ENCODE results near the gene NMUR1. TPM values are rescaled to one million over a fixed set of nuclear protein-coding genes. Genes with fewer than 3 reads are reported as not detected.
A peak's percentile ranks its signal among the peaks of the same experiment; 100 is the strongest.

NMUR1 gene
- total and polyA plus RNA-seq, 9 donors, result 0.16 to 0.62 (median 0.23) TPM

DNA sequence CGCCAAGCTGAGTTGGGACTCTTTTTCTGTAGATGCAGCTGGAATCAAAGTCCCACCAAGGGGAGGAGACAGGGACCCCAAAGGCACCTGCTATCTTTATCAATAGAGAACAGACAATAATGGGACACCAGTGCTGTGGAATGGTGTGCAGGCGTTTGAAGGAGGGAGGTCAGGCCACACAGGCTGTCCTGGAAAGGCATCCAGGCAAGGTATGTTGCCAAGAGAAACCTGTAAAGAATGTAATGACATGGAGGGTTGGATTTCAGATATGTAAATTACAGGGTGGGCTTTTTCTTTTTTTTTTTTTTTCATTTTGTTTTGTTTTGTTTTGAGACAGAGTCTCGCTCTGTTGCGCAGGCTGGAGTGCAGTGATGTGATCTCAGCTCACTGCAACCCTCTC, 9.7 kb upstream of the NMUR1 start:
- no peak for DNase-seq
- 45% methylated on average over 1 of the region's 4 CpGs for WGBS (ENCODE audit: insufficient coverage)

DNA sequence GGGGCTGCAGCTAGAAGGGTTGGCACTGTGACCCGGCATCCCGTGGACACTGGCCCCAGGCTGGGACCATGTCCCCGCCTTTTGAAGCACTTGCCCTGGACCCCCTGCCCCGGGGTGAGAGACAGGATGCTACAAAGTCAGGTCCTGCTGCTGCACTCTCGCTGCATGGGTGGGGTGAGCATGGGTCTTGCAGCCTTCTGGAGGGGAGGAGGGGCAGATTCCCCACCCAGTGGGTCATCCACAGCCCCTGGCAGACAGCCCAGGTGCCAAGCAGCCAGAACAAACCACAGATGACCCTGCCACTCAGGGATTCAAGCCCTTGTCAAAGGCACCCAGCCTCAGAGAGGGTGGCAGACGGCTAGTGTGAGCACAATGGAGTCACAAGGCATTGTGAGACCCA, 5.7 kb upstream of the NMUR1 start:
- H3K27me3 ChIP-seq (ENCODE audit: control insufficient read depth, insufficient read depth, low read length), result peaks cover 3% of the 10 kb centered on the region
- H3K9me3 ChIP-seq (replicated peaks; ENCODE audit: control insufficient read depth, low read depth, low read length), result no peaks in the 10 kb centered on the region
- H3K4me3 ChIP-seq (ENCODE audit: low read length), result no peak overlapping the region
- 58% methylated on average over 5 of the region's 6 CpGs for WGBS (ENCODE audit: insufficient coverage)
- H3K4me1 ChIP-seq (ENCODE audit: control insufficient read depth, insufficient read depth, low read length), result peaks cover 15% of the 10 kb centered on the region
- no peak overlapping the region for H3K27ac ChIP-seq (ENCODE audit: low read length)
- no peaks in the 10 kb centered on the region for H3K36me3 ChIP-seq (ENCODE audit: control insufficient read depth, insufficient read depth, low read length)
- DNase-seq, result peak; percentile 57

More for the DNA sequence above, 9.7 kb upstream of the NMUR1 start:
- peaks cover 8% of the 10 kb centered on the region for H3K27me3 ChIP-seq (ENCODE audit: control insufficient read depth, insufficient read depth, low read length)
- no peak overlapping the region for H3K27ac ChIP-seq (ENCODE audit: low read length)
- H3K4me3 ChIP-seq (ENCODE audit: low read length), result no peak overlapping the region
- peaks cover 14% of the 10 kb centered on the region for H3K4me1 ChIP-seq (ENCODE audit: control insufficient read depth, insufficient read depth, low read length)
- no peaks in the 10 kb centered on the region for H3K36me3 ChIP-seq (ENCODE audit: control insufficient read depth, insufficient read depth, low read length)
- peaks cover 11% of the 10 kb centered on the region for H3K9me3 ChIP-seq (replicated peaks; ENCODE audit: control insufficient read depth, low read depth, low read length)

DNA sequence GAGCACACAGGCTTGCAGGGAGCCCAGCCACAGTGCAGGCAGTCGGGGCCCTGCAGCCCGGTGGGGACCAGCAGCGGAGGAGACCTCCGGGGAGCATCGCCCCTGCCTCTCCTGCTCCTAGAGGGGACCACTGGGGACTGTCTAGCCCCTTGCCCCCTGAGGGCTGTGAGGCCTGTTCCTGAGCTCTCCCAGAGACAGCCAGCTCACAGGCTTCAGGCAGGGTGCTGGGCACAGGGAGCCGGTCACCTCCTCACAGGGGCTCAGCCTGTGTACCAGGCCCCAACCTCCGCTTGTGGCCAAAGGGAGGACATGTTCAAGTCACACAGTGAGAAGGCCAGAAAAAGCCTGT, 3.5 kb upstream of the NMUR1 start:
- Histone ChIP-seq H3K9me3 (replicated peaks; ENCODE audit: control insufficient read depth, low read depth, low read length) (no peaks in the 10 kb centered on the region), H3K27me3 (ENCODE audit: control insufficient read depth, insufficient read depth, low read length) (peaks cover 22% of the 10 kb centered on the region), H3K4me3 (ENCODE audit: low read length) (no peak overlapping the region), H3K4me1 (ENCODE audit: control insufficient read depth, insufficient read depth, low read length) (peaks cover 21% of the 10 kb centered on the region), H3K27ac (ENCODE audit: low read length) (no peak overlapping the region), H3K36me3 (ENCODE audit: control insufficient read depth, insufficient read depth, low read length) (no peaks in the 10 kb centered on the region)
- no peak for DNase-seq
- WGBS (ENCODE audit: insufficient coverage), result 85% methylated on average over 7 of the region's 7 CpGs

DNA sequence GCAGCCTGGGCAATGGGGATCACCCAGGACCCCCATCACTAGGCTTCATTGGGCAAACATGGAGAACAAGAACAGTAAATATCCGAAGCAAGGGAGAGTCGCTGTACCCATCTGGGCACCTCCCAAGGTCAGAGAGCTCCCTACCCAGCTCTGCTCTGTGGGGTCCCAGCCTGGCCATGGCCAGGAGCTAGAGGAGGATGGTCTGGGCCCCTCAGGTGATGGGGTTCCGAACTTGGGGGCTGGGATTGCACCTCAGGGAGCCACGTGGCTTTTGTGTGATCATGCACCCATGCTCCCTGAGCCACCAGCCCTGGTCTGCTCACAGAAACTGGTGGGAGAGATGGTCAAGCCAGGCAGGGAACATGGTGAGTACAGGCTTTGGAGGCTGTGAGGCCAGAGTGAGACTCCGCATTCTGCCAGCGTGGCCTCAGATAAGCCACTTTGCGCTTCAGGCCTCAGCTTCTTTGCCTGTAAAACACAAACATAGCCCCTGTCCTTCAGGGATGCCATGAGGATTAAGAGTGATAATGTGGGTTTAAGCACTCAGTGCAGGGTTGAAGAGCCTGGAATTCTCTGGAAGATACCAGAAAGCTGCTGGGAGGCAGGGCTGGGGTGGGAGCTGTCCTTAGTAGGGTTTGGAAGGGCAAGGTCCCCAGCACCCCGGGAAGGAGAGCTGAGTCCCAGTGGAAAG, 3.0 kb upstream of the NMUR1 start:
- H3K9me3 ChIP-seq (replicated peaks; ENCODE audit: control insufficient read depth, low read depth, low read length), result no peaks in the 10 kb centered on the region
- H3K4me1 ChIP-seq (ENCODE audit: control insufficient read depth, insufficient read depth, low read length), result peaks cover 24% of the 10 kb centered on the region
- no peak for DNase-seq
- WGBS (ENCODE audit: insufficient coverage), result 82% methylated on average over 4 of the region's 8 CpGs
- H3K27me3 ChIP-seq (ENCODE audit: control insufficient read depth, insufficient read depth, low read length), result peaks cover 26% of the 10 kb centered on the region
- H3K4me3 ChIP-seq (ENCODE audit: low read length), result no peak overlapping the region
- H3K36me3 ChIP-seq (ENCODE audit: control insufficient read depth, insufficient read depth, low read length), result no peaks in the 10 kb centered on the region
- H3K27ac ChIP-seq (ENCODE audit: low read length), result no peak overlapping the region

DNA sequence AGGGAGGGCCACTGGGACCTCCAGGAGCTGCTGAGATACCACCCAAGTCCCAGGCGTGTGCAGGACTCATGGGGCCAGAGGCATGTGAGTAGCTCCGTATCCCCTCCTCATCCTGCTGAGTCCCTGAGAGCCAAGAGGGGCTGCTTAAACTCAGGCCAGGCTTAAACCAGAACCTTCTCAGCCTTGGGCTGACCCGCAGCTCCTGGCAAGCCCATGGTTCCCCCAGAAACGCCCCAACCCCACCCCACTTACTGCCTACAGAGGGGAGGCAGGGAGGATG, 2.5 kb upstream of the NMUR1 start:
- DNase-seq, result no peak
- H3K27me3 ChIP-seq (ENCODE audit: control insufficient read depth, insufficient read depth, low read length), result peaks cover 26% of the 10 kb centered on the region
- H3K9me3 ChIP-seq (replicated peaks; ENCODE audit: control insufficient read depth, low read depth, low read length), result no peaks in the 10 kb centered on the region
- H3K27ac ChIP-seq (ENCODE audit: low read length), result no peak overlapping the region
- WGBS (ENCODE audit: insufficient coverage), result 84% methylated on average over 2 of the region's 4 CpGs
- peaks cover 27% of the 10 kb centered on the region for H3K4me1 ChIP-seq (ENCODE audit: control insufficient read depth, insufficient read depth, low read length)
- no peaks in the 10 kb centered on the region for H3K36me3 ChIP-seq (ENCODE audit: control insufficient read depth, insufficient read depth, low read length)
- H3K4me3 ChIP-seq (ENCODE audit: low read length), result no peak overlapping the region

DNA sequence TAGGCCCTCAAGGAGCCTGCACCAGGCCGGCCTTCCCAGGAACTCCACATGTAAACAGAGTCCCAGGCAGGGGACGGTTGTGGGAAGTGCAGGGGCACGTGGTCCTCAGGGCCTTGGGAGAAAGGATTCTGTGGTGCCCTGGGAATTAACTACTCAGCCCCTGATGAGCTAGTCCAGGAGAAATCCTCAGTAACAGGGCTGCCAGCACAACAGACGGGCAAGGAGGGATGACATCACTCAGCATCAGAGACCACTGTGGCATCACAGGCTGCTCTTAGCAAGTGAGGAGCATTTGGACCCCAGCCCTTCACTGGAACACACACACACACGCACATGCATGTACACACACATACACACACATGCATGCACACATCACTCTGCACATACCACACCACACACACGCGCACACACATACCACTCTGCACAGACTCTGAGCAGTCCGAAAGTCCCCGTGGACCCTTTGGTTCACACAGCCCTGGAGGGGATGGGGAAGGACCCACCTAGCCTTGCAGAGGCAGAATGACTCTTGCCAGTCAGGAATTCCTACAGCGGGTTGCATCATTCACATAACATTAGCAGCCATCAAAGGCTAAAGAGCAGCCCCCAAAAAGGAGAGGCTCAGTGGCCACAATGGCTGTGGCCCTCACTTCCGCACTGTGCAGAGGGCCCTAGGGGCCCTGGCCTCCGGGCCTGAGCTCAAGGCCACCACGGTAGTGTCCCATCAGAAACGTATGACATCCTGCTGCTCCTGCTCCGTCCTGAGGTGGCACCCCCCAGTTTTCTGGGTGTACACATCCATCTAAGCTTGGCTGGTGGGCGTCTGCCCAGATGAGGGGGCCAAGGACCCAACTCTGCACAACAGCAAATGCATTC, 1.9 kb upstream of the NMUR1 start:
- Histone ChIP-seq H3K9me3 (replicated peaks; ENCODE audit: control insufficient read depth, low read depth, low read length) (no peaks in the 10 kb centered on the region), H3K36me3 (ENCODE audit: control insufficient read depth, insufficient read depth, low read length) (no peaks in the 10 kb centered on the region), H3K4me1 (ENCODE audit: control insufficient read depth, insufficient read depth, low read length) (peaks cover 27% of the 10 kb centered on the region), H3K27me3 (ENCODE audit: control insufficient read depth, insufficient read depth, low read length) (peaks cover 26% of the 10 kb centered on the region), H3K27ac (ENCODE audit: low read length) (no peak overlapping the region), H3K4me3 (ENCODE audit: low read length) (no peak overlapping the region)
- WGBS (ENCODE audit: insufficient coverage), result 73% methylated on average over 10 of the region's 16 CpGs
- DNase-seq, result no peak

DNA sequence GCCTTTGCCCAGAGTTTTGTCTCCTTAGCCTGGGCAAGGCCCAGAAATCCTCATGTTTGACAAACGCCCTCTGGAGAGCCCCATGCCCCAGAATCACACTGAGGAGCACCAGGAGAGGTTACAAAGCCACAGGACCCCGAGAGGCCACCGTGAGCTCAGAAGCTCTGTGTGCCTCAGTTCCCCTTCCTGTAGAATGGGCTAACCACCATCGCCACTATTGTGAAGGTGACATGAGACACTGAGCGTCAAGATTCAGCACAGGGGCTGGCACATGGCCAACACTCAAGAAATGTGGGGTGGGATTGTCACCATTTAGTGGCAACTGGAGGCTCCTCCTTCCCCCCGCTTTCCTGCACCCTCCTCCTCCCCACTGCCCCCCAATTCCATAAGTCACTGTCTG, 1.2 kb upstream of the NMUR1 start:
- no peaks in the 10 kb centered on the region for H3K36me3 ChIP-seq (ENCODE audit: control insufficient read depth, insufficient read depth, low read length)
- H3K9me3 ChIP-seq (replicated peaks; ENCODE audit: control insufficient read depth, low read depth, low read length), result no peaks in the 10 kb centered on the region
- 80% methylated on average over 2 of the region's 6 CpGs for WGBS (ENCODE audit: insufficient coverage)
- no peak overlapping the region for H3K4me3 ChIP-seq (ENCODE audit: low read length)
- H3K27ac ChIP-seq (ENCODE audit: low read length), result no peak overlapping the region
- DNase-seq, result no peak
- peaks cover 26% of the 10 kb centered on the region for H3K27me3 ChIP-seq (ENCODE audit: control insufficient read depth, insufficient read depth, low read length)
- H3K4me1 ChIP-seq (ENCODE audit: control insufficient read depth, insufficient read depth, low read length), result peaks cover 27% of the 10 kb centered on the region

DNA sequence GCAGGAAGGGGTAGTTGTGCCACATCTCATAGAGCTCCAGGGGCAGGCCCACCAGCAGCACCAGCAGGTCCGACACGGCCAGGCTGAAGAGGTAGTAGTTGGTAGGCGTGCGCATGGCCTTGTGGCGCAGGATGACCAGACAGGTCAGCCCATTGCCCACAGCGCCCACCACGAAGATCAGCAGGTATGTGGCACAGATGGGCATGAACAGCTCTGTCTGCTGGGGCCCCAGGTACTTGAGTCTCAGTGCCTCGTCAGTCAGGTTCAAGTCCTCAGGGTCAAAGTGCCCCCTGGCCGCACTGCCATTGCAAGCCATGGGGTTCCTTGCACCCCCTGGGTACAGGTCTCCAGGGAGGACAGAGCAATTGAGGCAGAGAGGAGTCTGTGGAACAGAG, 1.6 kb downstream of the NMUR1 start:
- WGBS (ENCODE audit: insufficient coverage), result 91% methylated on average over 9 of the region's 9 CpGs
- no peak for DNase-seq

DNA sequence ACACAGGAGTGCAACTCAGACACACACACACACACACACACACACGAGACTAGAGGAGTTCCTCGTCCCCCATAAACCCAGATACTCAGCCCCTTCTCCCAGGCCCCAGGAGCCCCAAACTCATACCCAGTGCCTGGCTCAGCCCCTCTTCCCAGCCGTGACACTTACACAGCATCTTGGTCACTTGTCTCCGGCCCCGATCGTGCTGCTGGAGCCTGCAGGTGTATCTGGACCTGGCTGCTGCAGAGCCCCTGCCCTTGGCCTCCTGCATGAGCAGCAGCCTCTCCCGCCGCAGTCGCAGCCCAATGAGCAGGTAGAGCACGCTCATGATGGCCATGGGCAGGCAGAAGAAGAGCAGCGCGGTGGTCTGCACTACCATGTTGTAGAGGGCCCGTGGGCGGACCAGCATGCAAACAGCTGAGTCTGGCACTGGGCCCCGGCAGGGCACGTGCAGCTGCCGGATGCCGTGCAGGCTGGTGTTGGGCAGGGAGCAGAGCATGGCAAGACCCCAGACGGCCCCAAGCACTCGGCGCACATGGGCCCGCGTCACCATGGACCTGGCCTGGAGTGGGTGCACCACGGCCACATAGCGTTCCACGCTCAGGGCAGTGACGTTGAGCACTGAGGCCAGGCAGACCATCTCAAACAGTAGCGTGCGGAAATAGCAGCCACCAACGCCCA, 2.1 kb downstream of the NMUR1 start:
- DNase-seq, result no peak
- no peak overlapping the region for H3K4me3 ChIP-seq (ENCODE audit: low read length)
- no peaks in the 10 kb centered on the region for H3K9me3 ChIP-seq (replicated peaks; ENCODE audit: control insufficient read depth, low read depth, low read length)
- H3K4me1 ChIP-seq (ENCODE audit: control insufficient read depth, insufficient read depth, low read length), result peaks cover 20% of the 10 kb centered on the region
- 83% methylated on average over 27 of the region's 30 CpGs for WGBS (ENCODE audit: insufficient coverage)
- H3K27ac ChIP-seq (ENCODE audit: low read length), result no peak overlapping the region
- H3K27me3 ChIP-seq (ENCODE audit: control insufficient read depth, insufficient read depth, low read length), result peaks cover 26% of the 10 kb centered on the region
- no peaks in the 10 kb centered on the region for H3K36me3 ChIP-seq (ENCODE audit: control insufficient read depth, insufficient read depth, low read length)

More for the DNA sequence above, 1.6 kb downstream of the NMUR1 start:
- Histone ChIP-seq H3K9me3 (replicated peaks; ENCODE audit: control insufficient read depth, low read depth, low read length) (no peaks in the 10 kb centered on the region), H3K27me3 (ENCODE audit: control insufficient read depth, insufficient read depth, low read length) (peaks cover 26% of the 10 kb centered on the region), H3K4me1 (ENCODE audit: control insufficient read depth, insufficient read depth, low read length) (peaks cover 23% of the 10 kb centered on the region), H3K36me3 (ENCODE audit: control insufficient read depth, insufficient read depth, low read length) (no peaks in the 10 kb centered on the region), H3K27ac (ENCODE audit: low read length) (no peak overlapping the region), H3K4me3 (ENCODE audit: low read length) (no peak overlapping the region)

DNA sequence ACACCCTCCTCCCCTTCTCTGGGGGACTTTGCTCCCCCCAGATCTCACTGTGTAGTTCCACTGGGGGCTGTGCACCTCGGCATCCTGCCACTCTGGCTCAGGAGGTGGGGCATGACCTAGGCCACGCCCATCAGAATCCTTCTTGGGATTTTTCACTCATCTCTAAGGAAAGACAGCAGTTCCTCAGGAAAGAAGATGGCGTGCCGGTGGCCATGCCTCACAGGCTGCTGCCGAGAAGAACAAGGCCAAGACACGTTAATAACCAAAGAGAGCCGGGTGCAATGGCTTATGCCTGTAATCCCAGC, 3.2 kb downstream of the NMUR1 start:
- H3K36me3 ChIP-seq (ENCODE audit: control insufficient read depth, insufficient read depth, low read length), result no peaks in the 10 kb centered on the region
- 78% methylated on average over 6 of the region's 7 CpGs for WGBS (ENCODE audit: insufficient coverage)
- H3K4me1 ChIP-seq (ENCODE audit: control insufficient read depth, insufficient read depth, low read length), result peaks cover 20% of the 10 kb centered on the region
- DNase-seq, result no peak
- H3K27me3 ChIP-seq (ENCODE audit: control insufficient read depth, insufficient read depth, low read length), result peaks cover 26% of the 10 kb centered on the region
- H3K9me3 ChIP-seq (replicated peaks; ENCODE audit: control insufficient read depth, low read depth, low read length), result no peaks in the 10 kb centered on the region
- H3K4me3 ChIP-seq (ENCODE audit: low read length), result no peak overlapping the region
- H3K27ac ChIP-seq (ENCODE audit: low read length), result no peak overlapping the region

Data from muscle of leg (tissue), 11 donors.